PC-3 (cell line): ENCODE measurements around the gene ADGRL3. TPM values are rescaled to one million over a fixed set of nuclear protein-coding genes. Genes with fewer than 3 reads are reported as not detected.

Source experiments
- ATAC-seq: fragments of 200-7000 bp; cut with Tn5 transposase; 2 replicates; pipeline ENCODE4 v1.9.1; 2020; ENCODE audit warnings: mild to moderate bottlenecking, moderate library complexity
- BruUV-seq: library from RNA; stranded (reverse); fragments of 400-500 nt; replicated peaks from 2 replicates; lab custom pipeline; 2021; lab: Mats Ljungman, UMichigan
- CTCF ChIA-PET: fragments of 300-600 bp; sonication (Branson Sonifier 250); formaldehyde crosslinking; loops from one replicate; lab custom pipeline; 2022; ENCODE audit warnings: antibody characterized with exemption; lab: Charles Lee
- POLR2A ChIA-PET: fragments of 300-600 bp; sonication (Branson Sonifier 250); formaldehyde crosslinking; loops from one replicate; lab custom pipeline; 2022; ENCODE audit warnings: antibody characterized with exemption; ENCODE audit not compliant: unreplicated experiment; lab: Charles Lee
- DNase-seq: peaks from one replicate; pipeline ENCODE4 v3.0.0-alpha.2; 2015
- H2AFZ ChIP-seq: fragments of 300-600 bp; sonication (generic); 2 replicates; pipeline ENCODE4 v1.6.0; 2016; ENCODE audit warnings: antibody characterized with exemption, low read length
- H3F3A ChIP-seq: fragments of 300-600 bp; sonication (generic); one replicate; pipeline ENCODE4 v1.6.0; 2017; ENCODE audit warnings: antibody characterized with exemption, low read length, control low read depth, mild to moderate bottlenecking; ENCODE audit not compliant: unreplicated experiment
- H3K27ac ChIP-seq: fragments of 300-600 bp; sonication (generic); 2 replicates; pipeline ENCODE4 v1.5.1; 2016; ENCODE audit warnings: mild to moderate bottlenecking, low read length
- H3K27me3 ChIP-seq: fragments of 300-600 bp; sonication (generic); 2 replicates; pipeline ENCODE4 v1.6.1; 2016; ENCODE audit warnings: low read length, mixed read lengths
- H3K36me3 ChIP-seq: fragments of 300-600 bp; sonication (generic); 2 replicates; pipeline ENCODE4 v1.6.1; 2016; ENCODE audit warnings: low read depth, mixed run types, low read length, mixed read lengths
- H3K4me1 ChIP-seq: fragments of 300-600 bp; sonication (generic); 2 replicates; pipeline ENCODE4 v1.5.1; 2016; ENCODE audit warnings: low read length; ENCODE audit not compliant: insufficient read depth
- H3K4me2 ChIP-seq: fragments of 300-600 bp; sonication (generic); 2 replicates; pipeline ENCODE4 v1.6.0; 2016; ENCODE audit warnings: low read length
- H3K4me3 ChIP-seq: fragments of 300-600 bp; sonication (generic); 2 replicates; pipeline ENCODE4 v1.5.1; 2016; ENCODE audit warnings: mild to moderate bottlenecking, low read length, mixed read lengths
- H3K79me2 ChIP-seq: fragments of 300-600 bp; sonication (generic); 2 replicates; pipeline ENCODE4 v1.6.1; 2017; ENCODE audit warnings: low read length, mixed read lengths
- H3K9ac ChIP-seq: fragments of 300-600 bp; sonication (generic); 2 replicates; pipeline ENCODE4 v1.6.0; 2016; ENCODE audit warnings: mild to moderate bottlenecking, low read length
- H3K9me2 ChIP-seq: fragments of 300-600 bp; sonication (generic); replicated peaks from 2 replicates; pipeline ENCODE4 v1.6.1; 2016; ENCODE audit warnings: mixed run types, low read length, mixed read lengths
- H3K9me3 ChIP-seq: fragments of 300-600 bp; sonication (generic); 2 replicates; pipeline ENCODE4 v1.6.1; 2016; ENCODE audit warnings: low read length, mixed read lengths
- H4K20me1 ChIP-seq: fragments of 300-600 bp; sonication (generic); 2 replicates; pipeline ENCODE4 v1.6.1; 2016; ENCODE audit warnings: low read length, mixed read lengths
- CTCF ChIP-seq: fragments of 300-600 bp; sonication (generic); conservative IDR thresholded peaks from 2 replicates; pipeline ENCODE4 v1.5.1; 2017; ENCODE audit warnings: antibody characterized with exemption, low read depth, mild to moderate bottlenecking, low read length
- EZH2 ChIP-seq: fragments of 300-600 bp; sonication (generic); IDR thresholded peaks from one replicate; pipeline ENCODE4 v1.6.1; 2017; ENCODE audit warnings: antibody characterized with exemption, mild to moderate bottlenecking, low read length; ENCODE audit not compliant: unreplicated experiment
- EZH2phosphoT487 ChIP-seq: fragments of 300-600 bp; sonication (generic); IDR thresholded peaks from 2 replicates; pipeline ENCODE4 v1.6.1; 2018; ENCODE audit warnings: mild to moderate bottlenecking, antibody characterized with exemption, low read length, borderline replicate concordance
- intact Hi-C: fragments of 100-400 bp; cut with micrococcal nuclease; formaldehyde crosslinking; loops from 2 replicates; pipeline ENCODE4 v1.9.0; 2023
- total RNA-seq: library from RNA; depleted of rRNA; stranded (reverse); fragments of >200 nt; gene quantifications from 2 replicates; pipeline ENCODE4 v1.2.3, GENCODE V29; 2014

Gene ADGRL3
- total RNA-seq, 1 experiment from 2014 or later, result 0.66 TPM

GRCh38 chr4:61389640-61390039, 189.5 kb downstream of the ADGRL3 start:
- CTCF ChIA-PET, result no interaction called here
- no TSS peak for BruUV-seq

GRCh38 chr4:61395754-61396153, 195.6 kb downstream of the ADGRL3 start:
- Histone ChIP-seq H3K27ac (no peak overlapping the region), H4K20me1 (no peaks in the 10 kb centered on the region), H3K36me3 (no peaks in the 10 kb centered on the region), H3K4me3 (no peak overlapping the region), H3K79me2 (no peaks in the 10 kb centered on the region), H2AFZ (no peak overlapping the region), H3F3A (no peaks in the 10 kb centered on the region), H3K9ac (no peak overlapping the region), H3K4me1 (no peaks in the 10 kb centered on the region), H3K4me2 (no peak overlapping the region), H3K27me3 (no peaks in the 10 kb centered on the region), H3K9me3 (no peaks in the 10 kb centered on the region), H3K9me2 (no peaks in the 10 kb centered on the region)
- ATAC-seq (no peak), DNase-seq (no peak)
- CTCF ChIA-PET, result no interaction called here
- intact Hi-C loops, result no loop called here
- TF ChIP-seq EZH2phosphoT487, result no peak
- no peak for TF ChIP-seq CTCF
- POLR2A ChIA-PET, result no interaction called here
- no TSS peak for BruUV-seq

More at GRCh38 chr4:61389640-61390039, 189.5 kb downstream of the ADGRL3 start:
- Histone ChIP-seq H3K4me2 (no peak overlapping the region), H3K9ac (no peak overlapping the region), H3K9me3 (no peaks in the 10 kb centered on the region), H3K27ac (no peak overlapping the region), H3K79me2 (no peaks in the 10 kb centered on the region), H3K4me3 (no peak overlapping the region), H4K20me1 (no peaks in the 10 kb centered on the region), H3K4me1 (no peaks in the 10 kb centered on the region), H2AFZ (no peak overlapping the region), H3K27me3 (no peaks in the 10 kb centered on the region), H3K36me3 (no peaks in the 10 kb centered on the region), H3F3A (no peaks in the 10 kb centered on the region), H3K9me2 (no peaks in the 10 kb centered on the region)
- POLR2A ChIA-PET, result no interaction called here
- DNase-seq (no peak), ATAC-seq (no peak)
- intact Hi-C loops, result no loop called here
- TF ChIP-seq EZH2phosphoT487 (no peak), EZH2 (no peak), CTCF (no peak)

GRCh38 chr4:61397174-61397573, 197.0 kb downstream of the ADGRL3 start:
- BruUV-seq, result no TSS peak
- no peaks in the 10 kb centered on the region for H3K9me2 ChIP-seq
- no peak overlapping the region for H2AFZ ChIP-seq
- no peak overlapping the region for H3K4me3 ChIP-seq
- no peaks in the 10 kb centered on the region for H3K9me3 ChIP-seq
- no peaks in the 10 kb centered on the region for H3K27me3 ChIP-seq
- no peaks in the 10 kb centered on the region for H3K79me2 ChIP-seq
- no peak overlapping the region for H3K4me2 ChIP-seq
- ChIA-PET CTCF (no interaction called here), POLR2A (no interaction called here)
- no peak overlapping the region for H3K27ac ChIP-seq
- H3K36me3 ChIP-seq, result no peaks in the 10 kb centered on the region
- DNase-seq, result no peak
- peaks cover 11% of the 10 kb centered on the region for H3K4me1 ChIP-seq
- intact Hi-C loops, result no loop called here
- H3F3A ChIP-seq, result no peaks in the 10 kb centered on the region
- no peak overlapping the region for H3K9ac ChIP-seq
- no peaks in the 10 kb centered on the region for H4K20me1 ChIP-seq
- no peak for ATAC-seq
- TF ChIP-seq CTCF (no peak), EZH2 (no peak), EZH2phosphoT487 (no peak)
